Duodenal mucosa (tissue), 2 donors: Measurements from ENCODE around the gene SLC44A3.
"Not testable (repeated sequence)": the region's sequence is repeated elsewhere in the genome, so short reads cannot be mapped to it uniquely, and the experiment has no call there.

Experiments
- H3K27ac ChIP-seq: one replicate; pipeline ENCODE4 v1.7.0; 2013; ENCODE audit warnings: low read depth, low read length
- H3K27me3 ChIP-seq, 2 donors: one replicate each; pipeline ENCODE4 v1.7.0; 2013; ENCODE audit warnings: low read length in 2 of 2, control low read depth in 1 of 2; ENCODE audit not compliant: insufficient read depth in 2 of 2, control insufficient read depth in 1 of 2
- H3K36me3 ChIP-seq, 2 donors: one replicate each; pipeline ENCODE4 v1.7.0; 2013; ENCODE audit warnings: low read length in 2 of 2, control low read depth in 1 of 2; ENCODE audit not compliant: insufficient read depth in 2 of 2, control insufficient read depth in 1 of 2
- H3K4me1 ChIP-seq, 2 donors: one replicate each; pipeline ENCODE4 v1.7.0; 2013; ENCODE audit warnings: low read length in 2 of 2, control low read depth in 1 of 2; ENCODE audit not compliant: insufficient read depth in 2 of 2, control insufficient read depth in 1 of 2
- H3K4me3 ChIP-seq, 2 donors: one replicate each; pipeline ENCODE4 v1.7.0; 2013; ENCODE audit warnings: low read length in 2 of 2, low read depth in 1 of 2
- H3K9ac ChIP-seq, 2 donors: one replicate each; pipeline ENCODE4 v1.7.0; 2013; ENCODE audit warnings: low read length in 2 of 2, low read depth in 1 of 2
- H3K9me3 ChIP-seq, 2 donors: one replicate each; pipeline ENCODE4 v1.7.0; 2013; ENCODE audit warnings: low read length in 2 of 2, control low read depth in 1 of 2; ENCODE audit not compliant: control insufficient read depth in 1 of 2

Gene SLC44A3

DNA sequence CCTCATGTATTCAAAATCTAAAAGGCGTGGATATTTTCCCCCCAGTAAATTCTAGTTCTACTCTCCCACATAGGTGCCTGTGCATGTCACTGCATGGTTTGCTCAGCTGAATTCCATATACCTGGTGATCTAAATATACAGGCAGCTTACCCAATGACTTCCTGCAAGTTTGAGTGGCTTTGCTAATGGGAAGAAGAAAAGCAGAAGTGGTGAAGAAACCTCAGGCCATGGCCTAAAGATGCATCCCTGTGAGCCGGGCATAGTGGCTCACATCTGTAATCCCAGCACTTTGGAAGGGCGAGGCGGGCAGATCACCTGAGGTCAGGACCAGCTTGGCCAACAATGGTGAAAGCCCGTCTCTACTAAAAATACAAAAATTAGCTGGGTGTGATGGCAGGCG, 11.5 kb downstream of the SLC44A3 start:
- Histone ChIP-seq H3K27ac (no peak overlapping the region), H3K9me3 (no peaks in the 10 kb centered on the region)

DNA sequence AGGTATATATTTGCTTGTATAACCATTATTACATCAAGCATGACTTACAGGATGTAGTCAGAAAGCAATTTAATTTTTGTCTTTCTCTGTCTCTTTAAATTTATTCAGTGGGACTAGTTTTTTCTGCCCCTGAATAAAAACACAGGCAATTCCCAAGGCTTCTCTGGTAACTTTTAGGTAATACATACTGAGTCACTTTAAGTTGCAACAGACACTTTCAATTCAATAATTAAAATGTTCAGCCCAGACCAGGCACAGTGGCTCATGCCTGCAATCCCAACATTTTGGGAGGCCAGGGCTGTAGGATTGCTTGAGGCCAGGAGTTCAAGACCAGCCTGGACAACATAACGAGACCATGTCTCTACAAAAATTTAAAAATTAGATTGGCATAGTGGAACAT, 12.3 kb downstream of the SLC44A3 start:
- Histone ChIP-seq H3K4me1 (no peaks in the 10 kb centered on the region), H3K36me3 (peaks cover 15 to 27% of the 10 kb centered on the region in 2 donors), H3K9me3 (no peaks in the 10 kb centered on the region), H3K9ac (no peak overlapping the region), H3K27me3 (no peaks in the 10 kb centered on the region), H3K4me3 (no peak overlapping the region), H3K27ac (no peak overlapping the region)

More for the DNA sequence above, 11.5 kb downstream of the SLC44A3 start:
- no peak overlapping the region for H3K9ac ChIP-seq
- H3K36me3 ChIP-seq: peaks cover 18 to 35% of the 10 kb centered on the region in 2 donors
- H3K27me3 ChIP-seq: no peaks in the 10 kb centered on the region
- no peak overlapping the region for H3K4me3 ChIP-seq
- H3K4me1 ChIP-seq: no peaks in the 10 kb centered on the region

- Histone ChIP-seq H3K9ac (no peak overlapping the region), H3K27ac (no peak overlapping the region), H3K9me3 (no peaks in the 10 kb centered on the region)
Observed at GRCh38 chr1:94832931-94833585, 12.9 kb downstream of the SLC44A3 start.

GRCh38 chr1:94836891-94837290, 16.7 kb downstream of the SLC44A3 start:
- H3K36me3 ChIP-seq: peaks cover 14 to 24% of the 10 kb centered on the region in 2 donors
- no peak overlapping the region for H3K9ac ChIP-seq
- H3K27ac ChIP-seq: no peak overlapping the region
- no peaks in the 10 kb centered on the region for H3K9me3 ChIP-seq
- H3K4me1 ChIP-seq: no peaks in the 10 kb centered on the region
- no peaks in the 10 kb centered on the region for H3K27me3 ChIP-seq
- no peak overlapping the region for H3K4me3 ChIP-seq

More at GRCh38 chr1:94832931-94833585, 12.9 kb downstream of the SLC44A3 start:
- H3K4me1 ChIP-seq: no peaks in the 10 kb centered on the region
- peaks cover 11 to 23% of the 10 kb centered on the region in 2 donors for H3K36me3 ChIP-seq
- H3K27me3 ChIP-seq: no peaks in the 10 kb centered on the region
- no peak overlapping the region for H3K4me3 ChIP-seq

DNA sequence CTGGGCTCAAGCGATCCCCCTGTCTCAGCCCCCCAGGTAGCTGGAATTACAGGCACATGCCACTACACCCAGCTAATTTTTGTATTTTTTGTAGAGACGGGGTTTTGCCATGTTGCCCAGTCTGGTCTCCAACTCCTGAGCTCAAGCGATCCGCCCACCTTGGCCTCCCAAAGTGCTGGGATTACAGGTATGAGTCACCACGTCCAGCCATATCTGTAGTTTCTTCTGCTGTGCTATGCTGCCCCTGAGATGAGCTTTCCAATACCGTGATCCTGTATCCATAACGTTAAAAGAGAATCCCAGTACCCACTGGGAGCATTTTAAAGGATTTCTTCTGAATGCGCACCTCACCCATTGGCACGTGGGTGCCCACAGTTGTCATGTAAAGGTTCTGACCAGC, 20.2 kb downstream of the SLC44A3 start:
- H3K27me3 ChIP-seq, H3K9ac ChIP-seq, H3K4me1 ChIP-seq, H3K27ac ChIP-seq, H3K9me3 ChIP-seq, H3K4me3 ChIP-seq: not testable (repeated sequence)
- peaks cover 24 to 34% of the 10 kb centered on the region in 2 donors for H3K36me3 ChIP-seq

DNA sequence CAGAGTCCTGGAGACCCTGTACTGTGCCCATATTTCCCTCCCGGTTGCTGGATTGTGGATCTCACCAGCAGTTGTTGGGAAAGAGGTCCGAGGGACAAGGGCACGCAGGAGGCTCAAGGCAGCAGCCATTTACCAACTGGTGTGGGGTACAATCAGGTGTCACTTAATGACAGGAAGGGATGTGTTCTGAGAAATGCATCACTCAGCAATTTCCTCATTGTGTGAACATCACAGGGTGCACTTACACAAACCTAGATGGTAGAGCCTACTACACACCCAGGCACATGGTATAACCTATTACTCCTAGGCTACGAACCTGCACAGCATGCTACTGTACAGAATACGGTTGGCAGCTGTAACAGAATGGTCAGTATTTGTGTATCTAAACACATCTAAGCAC, 20.7 kb downstream of the SLC44A3 start:
- Histone ChIP-seq H3K27ac (no peak overlapping the region), H3K4me3 (no peak overlapping the region), H3K27me3 (no peaks in the 10 kb centered on the region), H3K36me3 (peaks cover 27 to 37% of the 10 kb centered on the region in 2 donors), H3K4me1 (peaks cover 5 to 7% of the 10 kb centered on the region in 2 donors), H3K9ac (no peak overlapping the region), H3K9me3 (no peaks in the 10 kb centered on the region)

DNA sequence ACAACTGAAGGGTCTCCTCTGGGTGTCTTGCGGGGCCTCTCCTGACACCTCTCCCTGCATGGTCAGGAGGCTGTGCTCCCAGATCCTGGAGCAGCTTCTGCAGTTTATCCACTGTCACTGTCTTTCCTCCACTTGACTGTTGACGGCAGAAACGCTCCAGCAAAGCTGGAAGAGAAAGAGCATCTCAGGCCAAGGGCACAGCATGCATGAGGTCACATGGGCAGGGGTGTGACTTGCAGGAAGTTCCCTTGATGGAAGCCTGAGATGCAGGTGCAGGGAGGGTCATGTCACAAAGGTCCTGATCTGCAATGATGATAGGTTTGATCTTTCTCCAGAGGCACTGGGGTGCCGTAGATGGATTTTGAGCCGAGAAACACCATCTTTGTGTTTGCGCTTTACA, 23.3 kb downstream of the SLC44A3 start:
- no peaks in the 10 kb centered on the region for H3K9me3 ChIP-seq
- peaks cover 5 to 7% of the 10 kb centered on the region in 2 donors for H3K4me1 ChIP-seq
- no peak overlapping the region for H3K4me3 ChIP-seq
- H3K36me3 ChIP-seq: peaks cover 29 to 52% of the 10 kb centered on the region in 2 donors
- H3K9ac ChIP-seq: no peak overlapping the region
- H3K27ac ChIP-seq: no peak overlapping the region
- H3K27me3 ChIP-seq: no peaks in the 10 kb centered on the region

DNA sequence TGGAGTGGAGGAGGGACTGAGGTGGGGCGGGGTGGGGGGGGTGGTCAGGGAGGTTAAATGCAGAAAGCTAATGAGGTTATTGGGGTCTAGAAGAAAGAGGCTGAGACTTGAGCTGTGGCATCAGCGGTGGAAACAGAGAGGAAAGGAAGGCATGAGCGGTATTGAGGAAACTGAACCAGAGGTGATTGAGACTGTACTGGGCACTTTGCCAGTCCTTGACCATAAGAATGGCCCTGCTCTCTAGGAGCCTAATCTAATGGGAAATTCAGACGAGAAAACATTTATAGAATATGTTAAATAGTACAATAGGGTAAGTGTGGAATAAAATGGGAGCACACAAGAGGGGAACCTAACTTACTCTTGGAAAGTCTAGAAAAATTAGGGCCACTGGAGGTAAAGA, 23.7 kb downstream of the SLC44A3 start:
- Histone ChIP-seq H3K4me1 (peaks cover 5 to 7% of the 10 kb centered on the region in 2 donors), H3K4me3 (no peak overlapping the region), H3K9me3 (no peaks in the 10 kb centered on the region), H3K27ac (no peak overlapping the region), H3K9ac (no peak overlapping the region), H3K36me3 (peaks cover 28 to 54% of the 10 kb centered on the region in 2 donors), H3K27me3 (no peaks in the 10 kb centered on the region)

DNA sequence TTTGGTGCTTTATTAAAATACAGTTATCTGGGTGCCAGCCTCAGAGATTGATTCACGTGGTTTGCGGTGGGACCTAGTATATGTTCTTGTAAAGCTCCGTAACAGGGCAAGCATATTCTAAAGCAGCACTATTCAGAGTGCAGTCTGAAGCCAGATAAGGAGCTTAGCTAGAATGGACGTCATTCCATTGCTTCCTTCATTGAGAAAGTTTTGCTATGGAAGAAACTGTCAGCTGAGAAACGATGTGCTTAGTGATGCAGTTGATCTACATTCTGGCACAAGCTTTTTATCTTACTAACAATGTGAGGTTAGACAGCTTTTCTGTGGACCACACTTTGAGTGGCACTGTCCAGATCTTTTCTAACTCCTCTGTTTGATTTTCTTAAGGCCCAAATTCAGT, 26.2 kb downstream of the SLC44A3 start:
- Histone ChIP-seq H3K27ac (no peak overlapping the region), H3K9ac (no peak overlapping the region), H3K4me1 (peaks cover 5 to 7% of the 10 kb centered on the region in 2 donors), H3K4me3 (no peak overlapping the region), H3K27me3 (no peaks in the 10 kb centered on the region), H3K9me3 (no peaks in the 10 kb centered on the region), H3K36me3 (peaks cover 23 to 58% of the 10 kb centered on the region in 2 donors)

- Histone ChIP-seq H3K9ac (no peak overlapping the region), H3K4me1 (peaks cover 9 to 16% of the 10 kb centered on the region in 2 donors), H3K27me3 (no peaks in the 10 kb centered on the region), H3K4me3 (no peak overlapping the region), H3K36me3 (peaks cover 8 to 52% of the 10 kb centered on the region in 2 donors), H3K27ac (no peak overlapping the region), H3K9me3 (no peaks in the 10 kb centered on the region)
Observed at GRCh38 chr1:94851571-94851970, 31.4 kb downstream of the SLC44A3 start.
